22Rv1 (cell line): Measurements from ENCODE around the gene PAK5.

Experiments used
- CTCF ChIP-seq: fragments of 450-650 bp; IDR thresholded peaks from 2 replicates; pipeline ENCODE4 v1.5.1; 2017; ENCODE audit warnings: mild to moderate bottlenecking
- ZFX ChIP-seq: fragments of 450-650 bp; IDR thresholded peaks from 2 replicates; pipeline ENCODE4 v1.6.1; 2017; ENCODE audit warnings: antibody characterized with exemption, borderline replicate concordance

- TF ChIP-seq CTCF (no peak), ZFX (no peak)
These were observed 228.2 kb downstream of the PAK5 start for GRCh38 chr20:9610665-9611064.
